GM19025 (cell line): ENCODE data around the gene MRFAP1.

Experiments
- ATAC-seq: cut with Tn5 transposase; IDR thresholded peaks from one replicate; pipeline ENCODE4 v1.9.1; 2021; ENCODE audit warnings: mild to moderate bottlenecking, low read depth, moderate library complexity; ENCODE audit not compliant: unreplicated experiment

Gene MRFAP1

GRCh38 chr4:6688879-6689505 is 48.5 kb downstream of the MRFAP1 start:
- no peak for ATAC-seq

- ATAC-seq, result no peak
Observed at GRCh38 chr4:6689506-6689960, 49.0 kb downstream of the MRFAP1 start.
